Stimulated activated CD8-positive, alpha-beta memory T cell treated with anti-CD3 and anti-CD28 coated beads, Interleukin-4, amount 100 ng/mL, for 1 hour (primary cell): ENCODE measurements around the gene HK1.

ENCODE experiments used
- DNase-seq, 2 donors: peaks; one replicate each; pipeline ENCODE4 v3.0.0-alpha.2; 2020; ENCODE audit warnings: low read depth in 2 of 2, low spot score in 1 of 2

HK1 gene

DNA sequence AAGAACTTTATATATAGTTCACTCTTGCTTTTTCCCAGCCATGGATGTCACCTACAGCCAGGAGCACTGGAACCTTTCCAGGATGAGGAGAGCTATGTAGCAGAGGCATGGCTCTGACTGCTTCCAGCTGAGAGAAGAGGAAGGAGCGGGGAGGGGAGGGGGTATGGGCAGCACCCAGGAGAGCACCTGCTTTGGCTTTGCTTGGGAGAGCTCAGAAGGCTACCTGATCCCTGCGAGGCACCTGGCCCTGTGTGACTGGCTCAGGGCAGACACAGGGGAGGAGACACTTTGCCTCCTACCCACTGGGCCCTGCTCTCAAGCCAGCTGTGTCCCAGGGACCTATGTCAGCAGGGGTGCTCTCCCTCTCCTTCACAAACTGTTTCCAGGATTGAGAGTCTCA is 67.1 kb downstream of the HK1 start:
- no peak for DNase-seq

- DNase-seq = no peak
These were observed 67.7 kb downstream of the HK1 start for GRCh38 chr10:69345890-69346474.

DNA sequence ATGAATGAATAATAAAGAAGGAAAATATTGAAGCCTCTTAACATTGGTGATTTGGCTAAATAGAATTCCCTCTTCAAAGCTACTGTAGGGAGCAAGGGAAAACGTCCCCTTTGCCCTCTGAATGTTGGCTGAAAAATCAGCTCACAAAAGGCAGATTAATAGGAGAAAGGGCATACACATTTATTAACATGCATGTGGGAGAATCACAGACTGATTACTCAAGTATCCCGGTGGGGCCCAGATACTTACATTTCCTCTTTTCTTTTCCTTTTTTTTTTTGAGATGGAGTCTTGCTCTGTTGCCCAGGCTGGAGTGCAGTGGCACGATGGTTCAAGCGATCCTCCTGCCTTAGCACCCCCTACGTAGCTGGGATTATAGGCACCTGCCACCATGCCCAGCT is 68.5 kb downstream of the HK1 start:
- no peak for DNase-seq

GRCh38 chr10:69348816-69349541 is 70.7 kb downstream of the HK1 start:
- DNase-seq = no peak

- no peak for DNase-seq
These were observed 71.2 kb downstream of the HK1 start for GRCh38 chr10:69349542-69349888.

DNA sequence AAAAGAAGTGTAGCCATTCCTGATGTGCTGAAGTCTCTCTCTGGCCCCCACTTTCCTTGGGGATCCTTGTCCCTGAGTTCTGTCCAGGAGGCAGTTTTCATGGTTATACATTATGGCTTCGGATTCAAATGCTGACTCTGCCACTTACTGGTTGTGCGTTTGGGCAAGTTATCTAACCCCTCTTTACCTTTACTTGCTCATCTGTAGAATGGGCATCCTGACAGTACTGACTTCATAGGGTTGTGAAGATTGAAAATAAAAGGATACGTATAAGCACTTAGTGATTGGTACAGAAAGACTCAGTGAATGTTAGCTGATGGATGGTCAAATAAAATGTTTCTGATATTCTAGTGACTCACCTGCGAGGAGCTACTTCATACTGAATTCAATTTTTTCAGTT is 73.3 kb downstream of the HK1 start:
- no peak for DNase-seq

- no peak for DNase-seq
These were observed 74.4 kb downstream of the HK1 start for GRCh38 chr10:69352569-69353264.

- no peak for DNase-seq
These were observed 75.8 kb downstream of the HK1 start for GRCh38 chr10:69353977-69354635.

- DNase-seq = no peak
These were observed 77.9 kb downstream of the HK1 start for GRCh38 chr10:69356187-69356586.

GRCh38 chr10:69358148-69358795 is 80.0 kb downstream of the HK1 start:
- no peak for DNase-seq

- DNase-seq = no peak
These were observed 80.9 kb downstream of the HK1 start for GRCh38 chr10:69359148-69359547.

GRCh38 chr10:69359594-69359993 is 81.3 kb downstream of the HK1 start:
- DNase-seq = no peak

- DNase-seq = no peak
These were observed 82.4 kb downstream of the HK1 start for GRCh38 chr10:69360485-69361302.

GRCh38 chr10:69361303-69361614 is 83.0 kb downstream of the HK1 start:
- DNase-seq = no peak

GRCh38 chr10:69362471-69362954 is 84.2 kb downstream of the HK1 start:
- no peak for DNase-seq

DNA sequence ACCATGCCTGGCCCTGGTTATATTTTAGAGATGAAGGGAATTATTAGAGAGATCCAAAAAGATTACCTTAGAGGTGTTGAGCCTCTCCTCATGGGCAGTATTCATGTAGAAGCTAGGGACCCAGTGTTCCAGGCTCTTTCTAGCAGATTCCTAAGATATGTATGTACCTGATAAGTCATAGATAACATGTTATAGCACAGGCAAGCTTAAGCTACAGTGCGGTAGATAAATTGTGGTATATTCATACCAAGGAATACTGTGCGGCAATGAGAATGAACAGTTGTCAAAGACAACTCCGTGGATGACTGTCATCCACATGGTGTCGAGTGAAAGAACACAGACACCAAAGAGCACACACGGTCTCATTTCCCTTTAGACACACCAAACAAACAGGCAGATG is 85.4 kb downstream of the HK1 start:
- DNase-seq = no peak

DNA sequence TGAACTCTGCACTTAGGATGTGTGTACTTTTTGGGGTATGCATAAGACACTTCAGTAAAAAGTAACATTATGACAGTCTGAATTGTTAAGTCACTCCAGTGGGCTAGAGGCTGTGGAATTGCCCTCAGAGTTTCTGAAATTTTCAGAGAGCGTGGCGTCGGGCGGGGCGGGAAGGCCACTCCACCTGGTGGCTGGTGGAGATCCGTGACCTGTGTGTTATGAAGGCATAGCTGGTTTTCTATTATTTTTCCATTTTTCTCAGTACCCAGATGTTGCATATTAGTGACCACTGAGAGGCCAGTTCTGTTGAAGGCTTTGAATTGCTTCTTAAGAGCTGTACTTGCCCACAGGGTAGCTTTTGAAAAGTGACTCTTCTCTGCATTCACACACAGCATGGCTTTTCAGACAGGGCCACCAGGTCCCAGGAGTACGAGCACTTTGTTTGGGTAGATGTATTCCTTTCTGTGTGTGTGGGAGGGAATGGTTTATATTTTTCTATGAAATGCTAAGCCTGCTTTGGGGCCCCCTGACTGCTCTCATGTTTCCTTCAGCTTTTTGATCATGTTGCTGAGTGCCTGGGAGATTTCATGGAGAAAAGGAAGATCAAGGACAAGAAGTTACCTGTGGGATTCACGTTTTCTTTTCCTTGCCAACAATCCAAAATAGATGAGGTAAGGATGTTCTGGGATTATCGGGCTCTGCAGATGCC is 86.1 kb downstream of the HK1 start:
- DNase-seq = no peak

DNA sequence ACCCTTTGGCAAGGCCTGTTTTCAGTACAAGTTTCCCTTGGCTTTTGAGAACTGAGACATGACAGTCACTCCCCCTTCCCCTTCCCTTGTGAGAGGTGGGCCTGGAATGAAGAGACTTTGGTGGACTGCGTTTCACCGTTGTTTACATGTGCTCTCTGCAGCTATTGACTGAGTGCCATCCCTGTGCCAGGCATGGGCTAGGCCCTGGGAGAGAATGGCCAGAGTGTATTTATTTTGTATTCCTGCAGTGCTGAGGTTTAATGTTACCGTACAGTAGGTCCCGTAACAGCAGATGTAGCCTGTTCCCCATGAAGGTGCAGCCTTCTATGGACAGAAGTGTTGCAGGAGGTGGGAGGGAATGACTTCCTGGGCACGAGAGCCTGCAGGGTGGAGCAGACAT is 88.4 kb downstream of the HK1 start:
- DNase-seq = no peak

- DNase-seq = no peak
These were observed 89.2 kb downstream of the HK1 start for GRCh38 chr10:69367469-69367868.
